ENCODE measurements around the gene MBNL1.
"Not testable (repeated sequence)": the region's sequence is repeated elsewhere in the genome, so short reads cannot be mapped to it uniquely, and the experiment has no call there.

MBNL1 gene

GRCh38 chr3:152416808-152417580 lies 148.3 kb downstream of the MBNL1 start:
- no peak for DNase-seq

GRCh38 chr3:152419748-152420147 lies 151.0 kb downstream of the MBNL1 start:
- no peak for DNase-seq

GRCh38 chr3:152421162-152421561 lies 152.4 kb downstream of the MBNL1 start:
- DNase-seq: no peak

- DNase-seq: no peak
Measured at GRCh38 chr3:152426393-152426792, 157.7 kb downstream of the MBNL1 start.

GRCh38 chr3:152428577-152428976 lies 159.8 kb downstream of the MBNL1 start:
- no peak for DNase-seq

GRCh38 chr3:152430223-152431002 lies 161.7 kb downstream of the MBNL1 start:
- DNase-seq: no peak

- DNase-seq: peak; percentile 55
Measured at GRCh38 chr3:152434142-152434541, 165.4 kb downstream of the MBNL1 start.

GRCh38 chr3:152435210-152435609 lies 166.5 kb downstream of the MBNL1 start:
- DNase-seq: not testable (repeated sequence)

GRCh38 chr3:152436707-152437590 lies 168.2 kb downstream of the MBNL1 start:
- DNase-seq: peak; percentile 64

- no peak for DNase-seq
Measured at GRCh38 chr3:152438181-152438580, 169.5 kb downstream of the MBNL1 start.

- DNase-seq: no peak
Measured at GRCh38 chr3:152438706-152439105, 170.0 kb downstream of the MBNL1 start.

- DNase-seq: peak; percentile 15
Measured at GRCh38 chr3:152440243-152440642, 171.5 kb downstream of the MBNL1 start.

- DNase-seq: peak; percentile 23
Measured at GRCh38 chr3:152443212-152444023, 174.7 kb downstream of the MBNL1 start.

GRCh38 chr3:152444029-152444641 lies 175.4 kb downstream of the MBNL1 start:
- DNase-seq: peak; percentile 85

- DNase-seq: no peak
Measured at GRCh38 chr3:152445212-152445611, 176.5 kb downstream of the MBNL1 start.

GRCh38 chr3:152446495-152446894 lies 177.8 kb downstream of the MBNL1 start:
- DNase-seq: no peak

GRCh38 chr3:152447511-152447910 lies 178.8 kb downstream of the MBNL1 start:
- no peak for DNase-seq

GRCh38 chr3:152448091-152448490 lies 179.4 kb downstream of the MBNL1 start:
- DNase-seq: no peak

GRCh38 chr3:152452318-152452717 lies 183.6 kb downstream of the MBNL1 start:
- no peak for DNase-seq

- DNase-seq: no peak
Measured at GRCh38 chr3:152454076-152454875, 185.5 kb downstream of the MBNL1 start.

GRCh38 chr3:152455989-152456388 lies 187.3 kb downstream of the MBNL1 start:
- no peak for DNase-seq

Data from hematopoietic multipotent progenitor cell treated with erythropoietin and hydrocortisone succinate and interleukin-3 and kit ligand, for 4 days (in vitro differentiated cells).